GM18520 (cell line): ENCODE measurements around the gene CREBRF.
"Not testable (repeated sequence)": the region's sequence is repeated elsewhere in the genome, so short reads cannot be mapped to it uniquely, and the experiment has no call there.

Experiments
- ATAC-seq: cut with Tn5 transposase; IDR thresholded peaks from one replicate; pipeline ENCODE4 v1.9.1; 2021; ENCODE audit not compliant: unreplicated experiment

The CREBRF gene

DNA sequence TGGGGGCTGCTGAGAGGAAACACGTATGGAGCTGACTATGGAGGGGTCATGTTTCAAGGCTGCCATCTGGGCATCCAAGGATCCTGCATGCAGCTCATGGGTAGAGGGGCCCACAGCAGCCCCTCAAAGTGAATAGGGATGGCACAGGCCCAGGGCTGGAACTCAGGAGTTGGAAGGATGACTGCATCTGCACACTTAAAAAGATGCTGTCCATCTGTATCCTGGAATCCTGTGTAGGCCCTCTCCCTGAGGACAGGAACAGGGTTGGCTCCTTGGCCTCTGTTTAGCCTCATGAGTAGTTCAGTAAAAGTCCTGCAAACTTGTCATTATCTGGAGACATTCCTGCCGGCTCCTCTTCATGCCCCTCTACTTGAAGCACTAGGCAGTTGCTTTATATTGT lies 92.2 kb downstream of the CREBRF start:
- no peak for ATAC-seq

DNA sequence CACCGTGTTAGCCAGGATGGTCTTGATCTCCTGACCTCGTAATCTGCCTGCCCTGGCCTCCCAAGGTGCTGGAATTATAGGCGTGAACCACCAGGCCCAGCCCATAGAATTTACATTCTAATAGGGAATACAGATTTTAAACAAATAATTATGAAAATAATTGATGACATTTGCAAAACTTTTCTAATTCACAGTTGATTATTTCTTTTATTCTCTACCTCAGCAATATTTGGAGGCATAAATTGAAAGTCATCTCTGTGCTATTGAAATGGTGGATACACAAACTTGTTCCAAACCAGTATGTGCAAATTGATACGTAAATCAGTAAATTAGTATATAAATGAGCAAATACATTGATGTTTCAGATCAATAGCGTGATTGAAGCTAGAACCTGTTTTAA lies 96.4 kb downstream of the CREBRF start:
- no peak for ATAC-seq

DNA sequence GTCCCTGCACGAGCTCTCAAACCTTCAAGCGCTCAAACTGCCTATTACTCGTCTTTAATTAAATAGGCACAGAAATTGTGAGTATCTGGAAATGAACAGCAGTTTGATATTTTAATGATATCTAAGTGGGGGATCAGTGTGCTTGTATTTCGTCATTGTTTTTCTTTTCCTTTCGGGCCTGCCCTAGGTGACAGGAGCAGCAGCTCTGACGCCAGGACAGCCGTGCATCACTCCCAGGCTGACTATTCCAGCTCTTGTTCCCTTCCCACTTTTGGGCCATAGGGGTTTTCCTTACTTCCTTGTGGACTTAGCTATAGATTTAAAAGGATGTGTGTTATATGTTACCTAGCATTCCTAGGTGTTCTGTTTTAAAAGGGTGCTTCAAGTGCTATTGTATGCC lies 97.7 kb downstream of the CREBRF start:
- no peak for ATAC-seq

DNA sequence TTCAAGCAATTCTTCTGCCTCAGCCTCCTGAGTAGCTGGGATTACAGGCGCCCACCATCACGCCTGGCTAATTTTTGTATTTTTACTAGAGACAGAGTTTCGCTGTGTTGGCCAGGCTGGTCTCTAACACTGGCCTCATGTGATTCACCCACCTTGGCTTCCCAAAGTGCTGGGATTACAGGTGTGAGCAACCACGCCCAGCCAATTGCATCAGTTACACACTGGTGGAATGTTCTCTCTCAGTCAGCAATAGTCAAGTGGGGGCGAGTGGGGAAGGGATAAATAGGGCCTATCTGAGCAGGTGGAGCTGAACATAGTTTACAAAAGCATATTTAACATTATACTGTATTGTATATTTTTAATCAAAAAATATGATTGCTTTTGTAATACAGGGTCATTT lies 98.5 kb downstream of the CREBRF start:
- not testable (repeated sequence) for ATAC-seq

DNA sequence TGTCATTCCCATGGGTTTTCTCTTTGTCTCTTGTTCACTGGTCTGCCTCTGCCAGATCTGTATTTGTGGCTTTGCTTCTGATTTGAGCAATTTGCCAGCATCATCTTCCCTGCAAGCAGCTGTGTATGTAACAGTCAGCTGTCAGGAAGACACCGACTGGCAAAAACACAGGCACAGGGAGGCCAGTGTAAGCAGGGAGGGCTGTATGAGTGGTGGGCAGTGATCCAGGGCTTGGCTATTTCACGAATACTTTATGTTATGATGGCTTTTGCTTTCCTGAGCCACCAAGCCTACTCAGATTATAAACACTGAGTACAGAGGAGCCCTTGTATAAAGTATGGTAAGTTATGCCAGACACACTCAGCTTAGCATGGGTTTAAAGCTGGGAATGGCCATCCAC lies 99.8 kb downstream of the CREBRF start:
- no peak for ATAC-seq

DNA sequence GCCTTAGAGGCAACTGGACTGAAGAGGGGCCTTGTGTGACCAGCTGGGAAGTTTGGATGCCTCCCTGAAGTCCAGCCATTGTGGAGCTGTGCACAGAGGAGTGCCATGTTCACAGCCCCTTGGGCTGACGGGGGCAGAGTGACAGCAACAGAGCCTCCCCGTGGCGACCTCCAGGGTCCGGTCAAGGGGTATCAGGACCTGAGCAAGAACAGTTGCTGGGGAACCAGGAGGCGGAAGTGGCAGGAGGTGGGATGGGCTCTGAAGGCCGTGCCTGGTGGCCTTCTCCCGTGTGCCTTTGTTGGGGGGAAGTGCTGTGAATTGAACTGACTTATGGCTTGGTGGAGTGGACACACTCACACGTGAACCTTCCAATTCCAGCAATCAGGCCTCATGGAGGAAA lies 102.2 kb downstream of the CREBRF start:
- ATAC-seq, result no peak

DNA sequence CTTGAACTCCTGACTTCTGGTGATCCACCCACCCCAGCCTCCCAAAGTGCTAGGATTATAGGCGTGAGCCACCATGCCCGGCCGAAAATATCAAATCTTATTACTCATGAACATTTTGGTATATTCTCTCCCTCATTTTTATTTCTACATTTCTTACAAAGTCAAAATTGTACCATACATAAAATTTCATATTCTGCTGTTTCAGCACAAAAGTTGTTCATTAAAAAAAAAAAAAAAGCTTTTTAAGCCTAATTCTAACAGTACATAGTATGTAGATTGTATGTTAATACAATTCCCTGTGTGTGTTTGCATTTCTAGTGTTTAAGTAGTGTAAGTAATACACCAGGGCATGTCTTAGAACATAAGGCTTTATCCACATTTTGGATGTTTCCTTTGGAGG lies 103.1 kb downstream of the CREBRF start:
- ATAC-seq, result no peak

DNA sequence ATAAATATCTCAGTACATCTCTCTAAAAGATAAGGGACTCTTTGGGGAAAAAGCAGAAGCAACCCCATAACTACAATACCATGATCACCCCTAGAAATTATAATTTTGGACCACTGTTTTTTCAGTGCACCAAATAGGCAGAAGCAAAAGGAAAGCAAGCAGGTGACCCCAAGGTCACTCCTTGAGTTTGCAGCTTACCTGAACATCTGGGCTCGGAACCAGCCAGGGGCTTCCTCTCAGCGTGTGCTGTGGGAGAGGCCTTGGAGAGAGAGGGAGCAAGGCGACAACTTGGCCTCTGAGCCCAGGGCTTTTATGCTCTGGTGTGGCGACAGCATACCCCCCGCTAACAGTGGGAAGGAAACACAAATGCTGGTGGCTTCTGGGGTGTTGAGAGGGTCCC lies 105.0 kb downstream of the CREBRF start:
- ATAC-seq, result no peak

DNA sequence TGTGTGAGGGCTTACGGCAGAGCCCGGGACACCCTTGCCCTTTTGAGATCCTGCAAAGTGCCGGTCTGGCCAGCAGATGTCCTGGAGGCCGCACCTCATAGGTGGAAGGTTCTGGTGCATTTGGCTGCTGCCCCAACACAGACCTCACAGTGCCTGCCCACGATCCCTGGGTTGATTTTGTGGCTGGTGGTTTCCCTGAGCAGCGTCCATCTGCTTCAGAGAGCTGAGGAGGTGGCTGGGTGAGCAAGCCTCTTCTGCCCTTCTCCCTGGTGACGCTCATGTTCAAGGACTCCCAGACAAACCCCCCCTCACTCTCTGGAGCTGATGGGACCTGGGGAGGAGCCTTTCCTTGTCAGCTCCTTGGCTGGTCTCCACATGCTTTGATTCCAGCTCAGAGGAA lies 107.1 kb downstream of the CREBRF start:
- no peak for ATAC-seq

DNA sequence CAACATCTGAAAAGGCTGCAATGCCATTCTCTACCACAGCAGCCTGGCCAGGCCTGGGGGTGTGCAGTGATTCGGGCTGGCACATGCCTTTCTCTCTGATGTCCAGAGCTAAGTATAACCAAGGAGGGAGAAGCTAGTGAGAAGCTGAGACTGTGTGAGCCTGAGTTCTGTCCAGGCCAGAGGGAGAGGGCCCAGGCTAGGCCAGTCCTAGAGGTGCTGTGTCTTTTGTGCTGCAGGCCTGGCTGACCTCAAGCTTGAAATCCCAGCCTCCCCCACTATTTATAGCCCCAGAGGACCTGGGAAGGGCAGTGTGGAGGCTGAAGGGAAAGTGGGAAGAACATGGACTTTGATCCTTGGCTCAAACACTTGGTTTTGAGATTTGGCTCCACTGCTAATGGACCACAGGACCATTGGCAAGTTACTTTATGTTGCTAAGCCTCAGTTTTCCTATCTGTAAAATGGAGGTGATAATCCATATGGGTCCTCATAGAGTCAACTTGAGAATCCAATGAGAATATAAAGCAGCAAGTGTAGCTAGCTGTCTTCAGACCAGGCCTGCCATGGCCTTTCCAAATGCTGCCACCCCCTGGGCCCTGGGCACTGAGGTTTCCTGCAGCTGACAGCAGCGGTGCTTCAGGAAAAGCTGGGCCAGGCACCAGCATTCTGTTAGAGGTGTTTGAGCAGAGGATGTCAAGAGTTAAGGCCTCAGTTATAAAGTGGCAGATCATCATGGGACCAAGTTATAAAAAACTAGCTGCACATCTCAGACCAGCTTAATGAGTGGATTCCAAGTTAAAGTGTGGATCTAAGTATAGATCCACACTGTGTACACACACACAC lies 109.2 kb downstream of the CREBRF start:
- no peak for ATAC-seq

DNA sequence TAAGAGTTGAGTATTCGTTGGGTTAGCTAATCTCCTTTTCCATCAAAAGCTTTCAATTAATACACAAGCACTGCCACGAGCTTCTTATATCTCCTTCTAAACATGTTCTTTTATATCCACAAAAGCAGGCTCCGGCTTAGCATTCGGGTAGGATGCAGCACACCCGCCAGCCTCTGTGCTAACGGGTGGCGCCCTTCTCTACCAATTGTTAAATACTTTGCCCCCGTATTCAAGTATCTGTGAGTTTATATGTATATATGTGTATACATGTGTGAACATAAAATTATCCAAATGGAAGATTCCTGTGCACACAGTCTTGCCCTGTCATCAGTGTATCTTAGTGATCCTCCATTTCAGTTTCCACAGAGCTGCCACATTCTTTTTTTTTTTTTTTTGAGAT lies 116.0 kb downstream of the CREBRF start:
- ATAC-seq, result no peak

DNA sequence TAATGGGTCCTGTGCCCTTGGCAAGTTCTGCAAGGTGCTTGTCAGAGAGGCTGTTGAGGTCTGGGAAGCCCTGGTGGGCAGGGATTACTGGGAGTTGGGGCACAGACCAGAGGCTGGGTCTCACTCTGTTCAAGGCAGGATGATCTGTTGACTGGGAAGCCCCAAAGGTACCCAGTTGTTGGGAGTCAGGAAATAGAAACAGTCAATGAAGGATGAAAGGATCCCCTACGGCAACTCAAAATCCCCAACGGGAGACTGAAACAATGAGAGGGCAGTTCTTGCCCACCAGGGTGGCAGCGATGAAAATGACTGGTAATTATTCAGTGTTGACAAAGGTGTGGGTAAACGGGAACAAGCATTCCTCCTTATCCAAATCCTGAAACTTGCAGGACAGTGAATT lies 119.4 kb downstream of the CREBRF start:
- ATAC-seq, result no peak

DNA sequence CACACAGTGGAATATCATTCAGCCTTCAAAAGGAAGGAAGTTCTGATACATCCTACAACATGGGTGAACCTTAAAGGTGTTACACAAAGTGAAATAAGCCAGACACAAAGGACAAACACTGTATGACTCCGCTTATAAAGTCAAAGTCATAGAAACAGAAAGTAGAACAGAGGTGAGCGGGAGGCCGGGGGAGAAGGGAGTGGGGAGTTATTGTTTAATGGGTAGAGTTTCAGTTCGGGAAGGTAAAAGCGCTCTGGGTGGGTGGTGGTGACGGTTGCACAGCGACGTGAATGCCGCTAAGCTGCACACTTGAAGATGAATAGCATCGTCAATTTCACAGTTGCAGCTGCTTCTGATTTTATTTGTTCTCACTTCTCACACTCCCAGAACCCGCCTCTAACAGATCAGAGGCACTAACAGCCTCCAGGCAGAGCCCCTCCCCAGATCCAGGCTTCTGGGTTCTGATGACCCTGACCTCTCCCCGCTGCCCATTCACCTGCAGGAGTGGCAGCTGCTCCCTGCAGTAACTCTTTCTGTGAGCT lies 122.3 kb downstream of the CREBRF start:
- no peak for ATAC-seq

DNA sequence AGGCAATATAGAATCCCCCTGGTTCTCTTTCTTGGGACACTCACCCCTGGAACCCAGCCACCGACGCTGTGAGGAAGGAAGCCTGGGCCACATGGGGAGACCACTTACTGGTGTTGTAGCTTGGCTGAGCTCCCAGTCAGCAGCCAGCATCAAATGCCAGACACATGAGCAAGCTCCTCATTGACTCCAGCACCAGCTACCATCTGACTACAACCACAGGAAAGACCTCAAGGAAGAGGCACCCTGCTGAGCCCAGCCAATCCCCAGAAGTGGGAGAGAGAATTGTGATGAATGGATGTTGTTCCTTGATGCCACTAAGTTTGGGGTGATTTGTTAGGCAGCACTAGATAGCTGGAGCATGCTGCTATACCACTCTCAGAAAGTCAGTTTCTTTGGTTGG lies 124.2 kb downstream of the CREBRF start:
- no peak for ATAC-seq

DNA sequence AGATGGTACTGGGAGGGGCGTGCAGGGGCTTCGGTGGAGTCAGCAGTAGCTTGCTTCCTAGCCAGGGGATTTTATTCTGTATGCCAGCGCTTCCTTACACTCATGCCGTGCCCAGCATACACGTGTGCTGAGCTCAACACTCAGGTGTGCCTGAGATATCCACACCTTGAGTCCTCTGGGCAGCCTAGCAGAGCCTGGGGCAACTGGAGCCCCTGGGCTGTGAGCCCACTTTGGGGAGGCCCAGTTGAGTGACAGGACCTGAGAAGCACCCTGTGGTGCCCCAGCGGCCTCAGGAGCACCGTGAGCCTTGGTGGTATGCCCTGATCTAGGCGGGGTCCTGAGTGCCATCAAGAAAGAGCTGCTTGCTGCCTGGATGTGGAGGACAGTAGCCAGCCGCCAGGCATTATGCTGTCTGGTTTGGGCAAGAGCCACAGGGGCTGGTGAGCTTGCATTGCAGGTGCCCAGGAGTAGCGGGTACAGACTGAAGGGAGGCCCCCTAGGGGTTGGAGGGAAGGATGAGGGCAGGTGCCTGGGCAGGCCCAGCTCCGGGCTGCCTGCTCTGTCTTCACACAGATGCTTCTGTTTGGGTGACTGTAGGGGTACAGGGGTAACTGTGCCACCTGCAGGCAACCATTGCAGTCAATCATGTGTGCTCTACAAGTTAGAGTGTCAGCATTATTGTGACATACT lies 131.0 kb downstream of the CREBRF start:
- ATAC-seq, result no peak

DNA sequence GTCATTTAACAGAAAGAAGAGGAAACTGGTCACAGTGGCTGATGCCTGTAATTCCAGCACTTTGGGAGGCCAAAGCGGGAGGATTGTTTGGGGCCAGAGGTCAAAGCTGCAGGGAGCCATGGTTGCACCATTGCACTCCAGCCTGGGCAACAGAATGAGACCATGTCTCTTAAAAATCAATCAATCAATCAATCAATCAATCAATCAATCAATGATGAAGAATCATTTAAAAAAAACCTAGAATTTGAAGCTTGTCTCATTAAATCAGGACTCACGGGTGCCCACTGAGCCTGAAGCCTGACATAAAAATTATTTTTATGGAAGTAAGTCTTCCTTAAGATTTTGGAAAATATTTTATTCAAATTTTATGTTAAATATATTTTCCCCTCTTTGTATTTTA lies 132.1 kb downstream of the CREBRF start:
- no peak for ATAC-seq
